Cortex of kidney (tissue), 1 donor: Measurements from ENCODE around the gene TSR1.

Experiments used
- DNase-seq: peaks from one replicate; lab custom pipeline; 2025; lab: John Stamatoyannopoulos, UW

Gene TSR1

DNA sequence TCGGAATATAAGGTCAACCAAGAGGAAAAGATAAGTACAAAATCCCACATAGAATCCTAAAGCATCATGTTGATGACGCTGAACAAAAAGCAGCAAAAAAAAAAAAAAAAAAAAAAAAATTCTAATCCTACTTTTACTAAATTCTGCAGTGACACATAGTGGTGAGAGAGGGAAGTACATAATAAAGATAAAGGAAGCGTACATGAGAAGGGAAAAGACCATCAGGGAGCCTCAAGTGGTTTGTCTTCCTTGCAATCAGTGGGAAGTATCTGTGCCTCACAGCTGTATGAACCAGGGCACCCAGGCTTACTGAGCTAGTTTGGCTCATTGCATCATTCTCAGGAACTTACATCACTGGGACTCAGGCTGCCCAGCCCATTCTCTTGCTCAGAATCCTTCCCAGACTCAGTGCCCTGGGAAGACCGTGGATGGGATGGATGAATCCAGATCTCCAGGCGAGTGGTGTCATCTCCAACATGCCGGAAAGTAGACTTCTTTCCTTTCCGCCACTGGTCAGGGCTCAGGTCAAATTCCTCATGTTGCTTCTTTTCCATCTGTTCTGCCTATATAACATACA lies 53.9 kb downstream of the TSR1 start:
- no peak for DNase-seq

DNA sequence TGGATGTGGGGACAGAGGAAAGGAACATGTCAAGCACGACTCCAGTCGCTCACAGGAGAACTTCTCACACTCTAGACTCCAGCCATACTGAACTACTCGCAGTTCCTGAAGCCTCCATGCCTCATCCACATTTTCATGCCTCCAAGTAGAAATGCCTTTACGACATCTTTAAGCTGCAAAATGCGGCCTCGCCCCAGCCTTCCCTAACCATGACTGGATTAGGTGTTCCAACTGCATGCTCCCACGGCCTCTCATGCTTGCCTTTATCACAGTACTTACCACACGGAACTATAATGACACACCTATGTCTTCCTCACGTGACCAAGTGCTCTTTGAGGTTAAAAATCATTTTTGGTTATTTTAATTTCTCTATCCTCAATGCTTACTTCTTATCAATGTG lies 56.5 kb downstream of the TSR1 start:
- DNase-seq: no peak

DNA sequence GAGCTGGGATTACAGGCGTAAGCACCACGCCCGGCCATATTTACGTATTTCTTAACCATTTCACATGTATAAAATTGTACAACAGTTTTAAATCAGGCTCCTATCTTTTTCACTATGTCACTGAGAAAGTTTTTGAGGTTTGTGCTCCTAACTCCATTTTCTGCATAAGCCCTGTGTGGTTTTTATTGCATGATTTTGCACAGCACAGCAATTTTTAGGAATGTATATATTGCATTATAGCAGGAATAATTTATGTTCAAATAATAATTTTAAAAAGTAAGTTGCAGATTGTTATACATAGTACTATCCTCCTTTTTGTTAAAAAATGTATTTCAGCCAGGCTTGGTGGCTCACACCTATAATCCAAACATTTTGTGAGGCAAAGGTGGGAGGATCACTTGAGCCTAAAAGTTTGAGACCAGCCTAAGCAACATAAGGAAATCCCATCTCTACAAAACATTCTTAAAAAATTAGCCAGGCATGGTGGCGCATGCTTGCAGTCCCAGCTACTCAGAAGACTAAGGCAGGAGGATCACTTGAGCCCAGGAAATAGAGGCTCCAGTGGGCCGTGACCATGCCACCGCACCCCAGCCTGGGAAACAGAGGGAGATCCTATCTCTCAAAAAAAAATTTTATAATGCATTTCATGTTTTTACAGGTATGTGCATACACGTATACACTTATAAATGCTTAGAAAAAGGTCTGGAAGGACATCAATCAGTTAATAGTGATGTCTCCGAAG lies 58.7 kb downstream of the TSR1 start:
- no peak for DNase-seq

DNA sequence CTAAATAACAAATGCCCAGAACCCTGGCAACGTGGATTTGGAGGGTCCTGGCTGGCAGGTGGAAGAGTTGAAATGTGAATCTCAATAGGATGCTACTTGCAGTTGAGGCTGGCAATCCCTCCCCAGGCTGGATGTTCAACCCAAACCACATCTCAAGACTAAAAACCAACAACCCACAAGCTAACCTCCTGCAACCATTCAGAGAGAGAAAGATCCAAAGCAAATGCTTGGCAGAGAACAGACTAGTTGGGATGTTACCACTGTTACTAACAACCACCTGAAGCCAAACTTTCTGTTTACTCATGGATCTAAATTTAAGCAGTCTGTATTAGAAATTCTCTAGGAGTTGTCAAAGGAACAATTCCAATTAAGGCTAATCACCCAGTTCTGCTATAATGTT lies 60.5 kb downstream of the TSR1 start:
- no peak for DNase-seq

DNA sequence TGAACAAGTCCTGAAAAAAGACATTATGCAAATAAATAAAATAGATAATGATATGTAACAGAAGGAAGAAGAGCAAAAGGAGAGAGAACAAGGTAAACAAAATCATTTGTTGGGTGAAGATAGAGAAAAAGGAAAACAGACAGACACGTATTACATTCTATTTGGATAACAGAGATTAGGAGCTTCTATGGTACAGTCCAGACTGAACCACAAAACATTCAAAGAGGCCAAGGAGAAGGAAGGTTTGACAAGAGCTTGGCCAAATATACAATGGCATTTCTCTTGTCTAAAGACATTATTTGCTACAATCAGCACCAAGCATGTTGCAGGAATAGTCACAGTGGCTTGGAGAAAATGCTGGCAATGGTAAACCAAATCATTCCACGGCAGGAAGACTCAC lies 61.8 kb downstream of the TSR1 start:
- no peak for DNase-seq
